Pulmonary artery endothelial cell (primary cell): ENCODE data around the gene ST8SIA5. TPM values are rescaled to one million over a fixed set of nuclear protein-coding genes. Genes with fewer than 3 reads are reported as not detected.

Source experiments
- DNase-seq: peaks from one replicate; pipeline ENCODE4 v3.0.0-alpha.2; 2011; ENCODE audit warnings: low read depth, low spot score
- total RNA-seq: library from RNA; depleted of rRNA; stranded (reverse); fragments of >200 nt; gene quantifications from 2 replicates; pipeline ENCODE4 v1.2.3, GENCODE V29; 2014

The ST8SIA5 gene
- total RNA-seq, 1 donor from 2014 or later: not detected

GRCh38 chr18:46748466-46748865 is 8.4 kb downstream of the ST8SIA5 start:
- DNase-seq: no peak

GRCh38 chr18:46740046-46740445 is 16.8 kb downstream of the ST8SIA5 start:
- no peak for DNase-seq

GRCh38 chr18:46738491-46738890 is 18.4 kb downstream of the ST8SIA5 start:
- no peak for DNase-seq

- no peak for DNase-seq
Observed at GRCh38 chr18:46736736-46737135, 20.1 kb downstream of the ST8SIA5 start.

- DNase-seq: no peak
Observed at GRCh38 chr18:46736135-46736534, 20.7 kb downstream of the ST8SIA5 start.

- DNase-seq: no peak
Observed at GRCh38 chr18:46734981-46735380, 21.9 kb downstream of the ST8SIA5 start.

DNA sequence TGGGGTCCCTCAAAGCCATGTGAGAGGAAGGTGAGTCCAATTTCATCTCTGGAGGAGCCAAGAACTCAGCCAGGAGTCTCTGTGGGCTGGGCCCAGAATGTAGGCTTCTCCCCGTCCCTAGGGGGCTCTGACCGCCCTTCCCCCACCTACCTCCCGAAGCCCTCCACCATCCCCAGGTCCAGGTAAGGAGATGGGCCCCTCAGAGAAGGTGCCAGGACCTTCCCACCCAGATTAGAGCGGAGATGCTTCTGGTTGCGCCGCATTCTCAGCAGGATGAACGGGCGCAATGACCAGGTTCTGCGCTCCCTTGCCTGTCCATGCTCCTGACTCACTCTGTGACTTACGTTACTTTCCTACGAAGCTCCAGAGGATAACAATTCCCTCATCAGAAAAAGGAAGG is 23.0 kb downstream of the ST8SIA5 start:
- no peak for DNase-seq

DNA sequence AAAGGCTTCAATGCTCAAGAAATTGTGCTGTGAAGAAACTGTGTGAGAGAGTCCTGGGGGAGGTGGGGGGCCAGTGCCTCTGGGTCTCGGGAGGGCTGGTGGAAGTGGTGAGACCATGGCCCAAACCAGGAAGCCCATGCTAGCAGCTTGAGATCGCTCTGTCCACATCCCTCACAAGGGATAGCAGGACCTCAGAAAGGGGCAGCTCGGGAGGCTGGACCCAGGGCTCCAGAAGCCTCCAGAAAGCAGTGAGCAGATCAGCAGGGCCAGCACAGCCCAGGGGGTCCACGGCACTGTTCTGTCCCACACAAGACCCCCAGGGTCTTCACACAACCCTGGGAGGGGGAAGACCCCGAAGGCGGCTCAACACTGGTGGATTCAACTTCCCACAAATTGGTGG is 24.1 kb downstream of the ST8SIA5 start:
- DNase-seq: no peak

DNA sequence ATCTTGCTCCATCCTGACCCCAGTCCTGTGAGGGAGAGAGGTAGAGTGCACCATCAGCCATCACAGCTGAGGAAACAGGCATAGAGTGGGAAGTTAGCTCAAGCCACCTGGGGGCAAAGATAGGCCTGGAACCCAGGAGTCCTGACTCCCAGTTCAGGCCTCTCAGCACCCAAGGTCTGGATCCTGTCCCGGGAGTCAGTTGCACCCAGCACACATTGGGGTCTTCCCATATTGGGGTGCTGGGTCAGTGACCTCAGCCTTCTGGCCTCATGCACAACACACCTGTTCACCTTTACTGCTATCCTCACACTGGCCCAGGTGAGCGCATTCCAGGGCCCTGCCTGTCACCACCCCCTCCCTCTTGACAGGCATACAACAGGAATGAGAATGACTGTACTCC is 24.7 kb downstream of the ST8SIA5 start:
- DNase-seq: no peak

DNA sequence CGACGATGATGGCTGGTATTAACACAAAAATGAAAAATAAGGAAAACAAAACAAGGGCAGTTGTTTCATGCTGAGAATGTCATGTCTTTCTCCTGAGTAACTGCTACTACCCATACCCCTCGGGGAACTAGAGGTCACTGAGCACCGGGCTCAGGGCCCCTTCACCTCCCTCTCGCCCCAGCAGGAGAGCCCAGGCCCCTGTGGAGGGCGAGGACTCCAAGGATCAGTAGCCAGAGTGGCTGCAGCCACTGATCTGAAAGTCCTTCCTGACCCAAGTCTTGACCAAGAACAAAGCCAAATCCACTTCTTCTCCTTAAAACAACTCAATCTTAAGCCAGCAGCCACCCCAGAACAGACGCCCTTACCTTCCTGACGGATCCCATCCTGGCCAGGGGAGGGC is 25.5 kb downstream of the ST8SIA5 start:
- no peak for DNase-seq

GRCh38 chr18:46728219-46728930 is 28.5 kb downstream of the ST8SIA5 start:
- no peak for DNase-seq

GRCh38 chr18:46727177-46727576 is 29.7 kb downstream of the ST8SIA5 start:
- DNase-seq: no peak

DNA sequence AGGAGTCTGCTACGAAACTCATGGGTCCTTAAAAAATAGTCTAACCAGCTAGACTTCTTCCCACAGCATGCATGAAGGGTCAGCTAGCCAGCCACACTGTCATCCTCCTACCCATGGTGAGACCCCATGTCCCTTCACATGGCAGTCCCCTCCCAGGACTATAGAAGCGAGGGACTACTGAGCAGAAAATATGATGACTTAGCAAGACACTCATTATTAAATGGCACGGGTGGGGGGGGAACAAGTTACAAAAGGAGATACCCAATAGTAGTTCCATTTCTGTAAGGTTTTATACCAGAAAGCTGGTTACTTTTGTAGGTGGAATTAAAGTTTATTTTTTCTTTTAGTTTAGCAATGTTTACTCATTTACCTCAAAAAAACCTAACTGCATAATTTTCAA is 31.5 kb downstream of the ST8SIA5 start:
- no peak for DNase-seq

- no peak for DNase-seq
Observed at GRCh38 chr18:46723856-46724415, 32.9 kb downstream of the ST8SIA5 start.

- no peak for DNase-seq
Observed at GRCh38 chr18:46722051-46722450, 34.8 kb downstream of the ST8SIA5 start.

- DNase-seq: no peak
Observed at GRCh38 chr18:46721331-46721730, 35.5 kb downstream of the ST8SIA5 start.

DNA sequence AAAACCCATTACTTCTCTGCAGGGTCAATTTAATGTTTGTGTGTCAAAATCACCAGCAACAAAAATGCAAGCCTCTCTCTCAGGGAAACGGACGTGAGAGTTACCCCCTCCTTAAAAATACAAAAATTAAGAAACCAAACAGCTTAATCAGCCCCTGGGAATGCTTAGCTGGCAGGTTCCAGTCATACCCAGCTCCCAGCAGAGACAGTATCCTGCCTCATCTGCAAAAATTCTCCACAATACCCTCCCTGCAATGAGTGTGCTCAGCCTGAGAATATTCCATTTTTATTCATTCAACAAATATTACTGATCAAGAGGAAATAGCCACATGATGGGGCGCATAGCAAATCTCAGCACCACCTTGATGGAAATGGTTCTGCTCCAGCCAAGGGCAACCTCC is 36.3 kb downstream of the ST8SIA5 start:
- no peak for DNase-seq

DNA sequence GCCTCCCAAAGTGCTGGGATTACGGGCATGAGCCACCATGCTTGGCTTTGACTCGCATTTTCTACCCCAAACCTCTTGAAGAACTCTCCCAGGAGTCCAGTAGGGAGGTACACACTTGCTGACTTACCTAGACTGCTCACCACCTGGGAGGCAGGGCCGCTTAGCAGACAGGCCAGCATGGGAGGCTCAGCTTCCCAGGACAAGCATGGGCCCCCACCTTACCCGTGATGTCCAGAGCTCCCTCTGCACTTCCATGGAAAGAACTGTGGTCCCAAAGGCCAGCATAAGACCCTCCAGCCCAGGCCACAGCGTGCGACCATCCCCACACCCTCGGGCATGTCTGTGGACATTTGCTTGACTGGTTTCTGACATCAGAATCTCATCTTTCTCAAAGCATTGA is 36.8 kb downstream of the ST8SIA5 start:
- no peak for DNase-seq

DNA sequence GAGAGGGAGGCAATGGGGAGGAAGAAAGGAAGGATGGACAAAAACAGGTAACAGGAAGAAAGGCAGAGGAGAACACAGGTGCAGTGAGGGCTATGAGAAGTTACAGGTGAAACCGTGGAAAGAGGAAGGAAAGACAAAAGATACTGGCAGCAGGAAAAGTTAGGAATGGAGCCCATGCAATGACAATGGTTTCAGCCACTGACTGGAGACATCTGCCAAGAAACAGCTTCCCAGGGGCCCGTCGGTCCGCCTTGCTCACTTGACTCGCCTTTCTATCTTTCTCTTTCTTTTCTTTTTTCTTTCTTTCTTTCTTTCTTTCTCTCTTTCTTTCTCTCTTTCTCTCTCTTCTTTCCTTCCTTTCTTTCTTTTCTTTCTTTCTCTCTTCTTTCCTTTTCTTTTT is 37.5 kb downstream of the ST8SIA5 start:
- DNase-seq: no peak

DNA sequence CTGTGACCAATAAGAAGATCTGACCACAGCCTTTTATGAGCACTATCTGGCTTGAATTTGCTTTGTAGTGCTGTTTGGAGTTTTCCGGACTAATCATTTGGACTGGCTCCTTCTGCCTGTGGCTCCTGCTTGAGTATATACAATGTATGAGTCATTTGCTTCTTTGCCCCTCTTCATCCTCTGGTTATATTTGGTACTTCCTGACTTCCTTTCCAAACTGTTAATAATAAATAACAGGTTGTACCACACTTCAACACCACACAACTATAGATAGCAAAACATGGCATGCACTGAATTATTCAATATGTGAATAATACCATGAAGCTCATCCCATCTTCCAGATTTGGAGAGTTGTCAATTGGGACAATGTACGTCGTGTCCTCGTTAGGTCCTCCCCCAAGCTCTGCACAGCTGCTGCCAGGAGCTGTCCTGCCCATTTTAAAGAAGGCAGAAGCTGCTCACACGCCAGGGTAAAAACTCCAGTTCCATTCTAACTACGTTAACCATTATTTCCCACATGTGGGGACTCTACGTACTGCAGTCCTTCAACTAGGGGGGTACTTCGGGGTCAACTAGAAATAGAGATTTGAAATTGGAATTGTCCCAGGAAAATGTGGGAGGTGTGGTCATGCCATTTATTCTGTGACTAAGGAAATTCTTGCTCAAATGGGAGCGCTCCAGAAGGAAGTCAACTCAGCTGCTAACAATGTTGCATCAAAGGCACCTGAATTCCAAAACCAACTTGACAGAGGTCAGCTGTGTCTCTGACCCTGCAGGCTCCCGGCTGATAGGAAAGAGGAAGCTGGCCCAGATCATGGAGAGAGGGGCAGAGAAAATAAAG is 38.1 kb downstream of the ST8SIA5 start:
- peak; percentile 68 for DNase-seq

GRCh38 chr18:46716827-46717226 is 40.0 kb downstream of the ST8SIA5 start:
- DNase-seq: no peak

DNA sequence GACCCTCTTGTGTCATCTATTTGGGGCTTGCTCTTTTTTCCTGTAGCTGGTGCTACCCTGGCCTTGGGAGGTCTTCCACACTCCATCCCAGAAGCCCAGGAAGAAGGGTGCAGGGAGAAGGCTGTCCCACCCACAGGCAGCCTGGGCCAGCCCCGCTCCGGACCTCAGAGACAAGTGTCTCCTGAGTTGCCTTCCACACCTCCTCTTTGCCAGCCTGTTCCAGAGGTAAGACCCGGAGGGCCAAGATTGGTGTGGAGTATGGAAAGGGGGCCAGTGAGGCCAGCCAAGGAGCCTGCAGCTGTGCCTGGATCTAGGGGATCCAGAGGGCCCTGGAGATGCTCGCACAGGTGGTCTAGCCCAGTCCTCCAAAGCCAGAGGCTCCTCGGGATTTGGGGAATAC is 40.5 kb downstream of the ST8SIA5 start:
- no peak for DNase-seq

DNA sequence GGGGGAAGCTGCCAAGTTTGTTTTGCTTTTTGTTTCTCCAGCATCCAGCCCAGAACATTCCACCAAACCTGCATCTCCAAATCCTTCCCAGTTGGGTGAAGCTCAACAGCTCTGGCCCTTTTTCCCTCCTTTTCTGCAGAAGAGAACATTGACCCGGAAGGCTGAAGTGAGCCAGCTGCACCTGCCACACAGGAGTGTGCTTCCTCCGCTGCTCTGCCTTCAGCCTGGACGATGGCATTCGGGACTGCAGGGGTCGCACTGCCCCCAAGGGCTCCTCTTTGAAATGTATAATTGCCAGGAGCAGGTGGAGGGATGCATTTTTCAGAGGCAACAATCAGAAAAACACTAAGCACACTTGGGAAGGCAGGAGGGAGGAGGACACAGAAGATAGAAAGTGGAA is 41.8 kb downstream of the ST8SIA5 start:
- no peak for DNase-seq
